GM12878 (cell line): Measurements from ENCODE around the gene HSD17B1. TPM values are rescaled to one million over a fixed set of nuclear protein-coding genes. Genes with fewer than 3 reads are reported as not detected.

ENCODE experiments used
- ATAC-seq: fragments of 200-7000 bp; cut with Tn5 transposase; 3 replicates; pipeline ENCODE4 v1.9.1; 2020; ENCODE audit warnings: mild to moderate bottlenecking, moderate library complexity
- BruUV-seq: library from RNA; stranded (reverse); fragments of 400-500 nt; replicated peaks from 2 replicates; lab custom pipeline; 2021; lab: Mats Ljungman, UMichigan
- CTCF ChIA-PET: fragments of 300-600 bp; sonication (Branson Sonifier 250); formaldehyde crosslinking; extraction: SDS; loops from one replicate; lab custom pipeline; 2021; ENCODE audit warnings: inconsistent platforms; lab: Yijun Ruan, JAX
- POLR2A ChIA-PET: fragments of 350-600 bp; formaldehyde crosslinking; extraction: SDS; loops from one replicate; lab custom pipeline; 2021; ENCODE audit warnings: inconsistent platforms; lab: Charles Lee
- RAD21 ChIA-PET: fragments of 300-600 bp; sonication (Branson Sonifier 250); formaldehyde crosslinking; loops from one replicate; lab custom pipeline; 2023; ENCODE audit warnings: antibody characterized with exemption; ENCODE audit not compliant: unreplicated experiment; lab: Charles Lee
- SMC1A ChIA-PET: fragments of 300-600 bp; sonication (Branson Sonifier 250); formaldehyde crosslinking; loops from one replicate; lab custom pipeline; 2023; ENCODE audit not compliant: unreplicated experiment, uncharacterized antibody; lab: Charles Lee
- DNase-seq: peaks from one replicate; pipeline ENCODE4 v3.0.0-alpha.2; 2011; ENCODE audit warnings: low read depth, low spot score
- FAIRE-seq: peaks from 3 replicates; lab custom pipeline; 2011; peaks lifted over from hg19 to GRCh38; lab: Jason Lieb, UNC
- H2AFZ ChIP-seq: 2 replicates; pipeline ENCODE4 v1.6.0; 2011; ENCODE audit warnings: low read depth, low read length, control low read depth; ENCODE audit not compliant: control insufficient read depth
- H3K27ac ChIP-seq: 2 replicates; pipeline ENCODE4 v1.5.1; 2011; ENCODE audit warnings: control low read depth; ENCODE audit not compliant: control insufficient read depth, insufficient read depth
- H3K27me3 ChIP-seq, 2 experiments: replicated peaks in 1 of 2; 2 replicates each; pipeline versions ENCODE4 v1.6.0 to v1.6.1; 2011; ENCODE audit warnings: low read length in 1 of 2; ENCODE audit not compliant: control insufficient read depth in 2 of 2, insufficient read depth in 2 of 2
- H3K36me3 ChIP-seq, 2 experiments: 2 replicates each; pipeline ENCODE4 v1.5.1; 2011; ENCODE audit warnings: low read length in 1 of 2; ENCODE audit not compliant: control insufficient read depth in 2 of 2, insufficient read depth in 2 of 2
- H3K4me1 ChIP-seq: 2 replicates; pipeline ENCODE4 v1.6.1; 2011; ENCODE audit warnings: mild to moderate bottlenecking, low read length, moderate library complexity, mixed read lengths; ENCODE audit not compliant: control insufficient read depth, insufficient read depth
- H3K4me2 ChIP-seq: 2 replicates; pipeline ENCODE4 v1.6.0; 2011; ENCODE audit warnings: control low read depth; ENCODE audit not compliant: control insufficient read depth, insufficient read depth
- H3K4me3 ChIP-seq: fragments of 200-600 bp; sonication (generic); 2 replicates; pipeline ENCODE4 v1.5.1; 2016
- H3K79me2 ChIP-seq: 2 replicates; pipeline ENCODE4 v1.6.0; 2011; ENCODE audit warnings: low read length; ENCODE audit not compliant: control insufficient read depth, insufficient read depth
- H3K9ac ChIP-seq: 2 replicates; pipeline ENCODE4 v1.8.0; 2011; ENCODE audit warnings: low read length, control low read depth, mixed read lengths; ENCODE audit not compliant: control insufficient read depth, insufficient read depth
- H3K9me3 ChIP-seq: replicated peaks from 3 replicates; pipeline ENCODE4 v1.5.1; 2011; ENCODE audit warnings: mild to moderate bottlenecking, low read length; ENCODE audit not compliant: control insufficient read depth, insufficient read depth
- H4K20me1 ChIP-seq: 2 replicates; pipeline ENCODE4 v1.6.0; 2011; ENCODE audit not compliant: control insufficient read depth, insufficient read depth
- BCL11A ChIP-seq: IDR thresholded peaks from 2 replicates; pipeline ENCODE4 v1.6.1; 2011; ENCODE audit warnings: low read depth, low read length
- BHLHE40 ChIP-seq, 2 experiments: fragments of 450-650 bp in 1 of 2; IDR thresholded peaks; 2 replicates each; pipeline ENCODE4 v1.6.1; 2011 to 2017; ENCODE audit warnings: low read depth in 2 of 2, borderline replicate concordance in 1 of 2, improper control_type of control experiment in 1 of 2, low read length in 1 of 2, mild to moderate bottlenecking in 1 of 2
- CBFB ChIP-seq: IDR thresholded peaks from 2 replicates; pipeline ENCODE4 v1.6.1; 2016; ENCODE audit warnings: antibody characterized with exemption, low read depth
- CHD2 ChIP-seq: IDR thresholded peaks from 2 replicates; pipeline ENCODE4 v1.6.1; 2011; ENCODE audit warnings: low read depth, low read length, improper control_type of control experiment, borderline replicate concordance
- EP300 ChIP-seq, 2 experiments: fragments of 150-350 bp in 1 of 2; IDR thresholded peaks; 2 replicates each; pipeline ENCODE4 v1.6.1; 2011 to 2012; ENCODE audit warnings: low read depth in 2 of 2, low read length in 2 of 2, borderline replicate concordance in 1 of 2, improper control_type of control experiment in 1 of 2, inconsistent platforms in 1 of 2; ENCODE audit not compliant: control insufficient read depth in 1 of 2
- IKZF1 ChIP-seq: fragments of 450-650 bp; conservative IDR thresholded peaks from 2 replicates; pipeline ENCODE4 v1.6.1; 2017; ENCODE audit warnings: antibody characterized with exemption, mild to moderate bottlenecking
- JUNB ChIP-seq: IDR thresholded peaks from 2 replicates; pipeline ENCODE4 v1.6.1; 2016; ENCODE audit warnings: antibody characterized with exemption, mild to moderate bottlenecking
- JUND ChIP-seq: IDR thresholded peaks from 2 replicates; pipeline ENCODE4 v1.6.1; 2012; ENCODE audit warnings: low read depth, mild to moderate bottlenecking, low read length, improper control_type of control experiment, moderate library complexity
- MTA3 ChIP-seq: IDR thresholded peaks from 2 replicates; pipeline ENCODE4 v1.6.1; 2012; ENCODE audit warnings: low read length, inconsistent platforms, borderline replicate concordance
- NRF1 ChIP-seq: conservative IDR thresholded peaks from 2 replicates; pipeline ENCODE4 v1.6.1; 2011; ENCODE audit warnings: mild to moderate bottlenecking, low read depth, low read length, improper control_type of control experiment
- RAD51 ChIP-seq: fragments of 450-650 bp; IDR thresholded peaks from 2 replicates; pipeline ENCODE4 v1.6.1; 2016; ENCODE audit warnings: moderate library complexity, mild to moderate bottlenecking, inconsistent platforms
- RB1 ChIP-seq: fragments of 450-650 bp; formaldehyde crosslinking; IDR thresholded peaks from 2 replicates; pipeline ENCODE4 v1.6.1; 2017; ENCODE audit warnings: mild to moderate bottlenecking, borderline replicate concordance
- RFX5 ChIP-seq: IDR thresholded peaks from 2 replicates; pipeline ENCODE4 v1.6.1; 2011; ENCODE audit warnings: low read depth, low read length, improper control_type of control experiment
- RUNX3 ChIP-seq: IDR thresholded peaks from 2 replicates; pipeline ENCODE4 v1.6.1; 2012; ENCODE audit warnings: low read length, inconsistent platforms
- SMAD1 ChIP-seq: fragments of 450-650 bp; IDR thresholded peaks from 2 replicates; pipeline ENCODE4 v1.6.1; 2018; ENCODE audit warnings: mild to moderate bottlenecking, low read depth; ENCODE audit not compliant: partially characterized antibody
- SMC3 ChIP-seq: IDR thresholded peaks from 2 replicates; pipeline ENCODE4 v1.6.1; 2011; ENCODE audit warnings: low read length, improper control_type of control experiment, borderline replicate concordance
- SP1 ChIP-seq: IDR thresholded peaks from one replicate; pipeline ENCODE4 v1.6.1; 2011; ENCODE audit warnings: low read depth, low read length
- SPI1 ChIP-seq: IDR thresholded peaks from 2 replicates; pipeline ENCODE4 v1.6.1; 2011; ENCODE audit warnings: low read depth, mild to moderate bottlenecking, low read length, moderate library complexity, borderline replicate concordance; ENCODE audit not compliant: insufficient read depth
- YBX1 ChIP-seq: fragments of 450-650 bp; IDR thresholded peaks from 2 replicates; pipeline ENCODE4 v1.6.1; 2016; ENCODE audit warnings: antibody characterized with exemption
- ZNF217 ChIP-seq: fragments of 450-650 bp; IDR thresholded peaks from 2 replicates; pipeline ENCODE4 v1.6.1; 2017; ENCODE audit warnings: antibody characterized with exemption, mild to moderate bottlenecking
- ZNF24 ChIP-seq: fragments of 450-650 bp; IDR thresholded peaks from 2 replicates; pipeline ENCODE4 v1.6.1; 2017; ENCODE audit warnings: antibody characterized with exemption, mild to moderate bottlenecking
- ZSCAN29 ChIP-seq: fragments of 450-650 bp; IDR thresholded peaks from 2 replicates; pipeline ENCODE4 v1.6.1; 2017; ENCODE audit warnings: mild to moderate bottlenecking, moderate library complexity
- WGBS: methylation state at CpG from one replicate; pipeline ENCODE4 v1.1.6; 2016; ENCODE audit warnings: low lambda C conversion rate; ENCODE audit not compliant: insufficient replicate concordance, insufficient coverage; ENCODE audit errors: missing lambda C conversion rate; 5-methylcytosine and 5-hydroxymethylcytosine counted together
- in situ Hi-C: fragments of 300-500 bp; cut with MboI; formaldehyde crosslinking; loops from 9 replicates; pipeline ENCODE4 v1.14.3; 2018; ENCODE audit warnings: mixed read lengths
- intact Hi-C: fragments of 100-400 bp; cut with micrococcal nuclease; formaldehyde crosslinking; loops from one replicate; pipeline ENCODE4 v1.14.2; 2022; ENCODE audit not compliant: unreplicated experiment
- polyA plus RNA-seq, 11 experiments: library from polyadenylated mRNA; depleted of rRNA in 4 of 11; unstranded in 6 of 11; stranded (reverse) in 5 of 11; fragments of >200 nt; fragmentation: Nextera tagmentation in 4 of 11; fragmentation: Illumina TruSeq in 1 of 11; extraction: Ambion mirVana in 4 of 11; extraction: Trizol in 1 of 11; gene quantifications; 1 replicate in 1 of 11; 2 replicates in 10 of 11; pipeline versions ENCODE4 v1.2.1 to v1.2.3, GENCODE V29; 2011 to 2016; ENCODE audit warnings: inconsistent platforms in 2 of 11, missing spikeins in 2 of 11, low read depth in 1 of 11
- total RNA-seq, 4 experiments: library from RNA; depleted of rRNA in 3 of 4; stranded (reverse); fragments of >200 nt in 3 of 4; fragmentation: Illumina TruSeq in 1 of 4; extraction: Trizol in 1 of 4; gene quantifications; 2 replicates each; pipeline versions ENCODE4 v1.2.1 to v1.2.3, GENCODE V29; 2013 to 2021
- TF ChIP-seq, protein P1 (sequence below): fragments of 450-650 bp; IDR thresholded peaks from 2 replicates; pipeline ENCODE4 v1.6.1; 2017; ENCODE audit warnings: mild to moderate bottlenecking, low read depth, inconsistent platforms; ENCODE audit not compliant: poor library complexity, severe bottlenecking

HSD17B1 gene
- total and polyA plus RNA-seq, 10 of the 15 experiments (the other 5 are each of a cell fraction or from before 2014, with no cell fraction given) = 0.15 to 1.1 (median 0.42) TPM

DNA sequence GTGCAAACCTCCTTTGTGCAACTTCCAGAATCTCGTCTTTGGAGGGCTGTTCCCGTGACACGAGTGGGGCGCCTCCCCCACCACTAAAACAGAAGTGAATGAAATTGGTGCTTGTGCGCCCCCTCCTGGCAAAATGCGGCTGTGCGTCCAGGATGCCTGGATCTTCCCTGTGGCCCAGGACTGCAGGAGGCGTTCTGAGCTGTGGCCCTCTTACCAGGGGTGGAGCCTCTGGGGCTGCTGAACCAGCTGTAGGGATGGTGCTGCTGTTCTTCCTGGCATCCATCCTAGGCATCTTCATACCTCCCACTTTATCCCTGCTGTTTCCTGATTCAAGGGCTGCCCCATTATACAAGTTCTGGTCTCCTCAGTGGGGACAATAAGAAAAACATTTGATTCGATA is 35.2 kb upstream of the HSD17B1 start (continued):
- peak; percentile 47; the same call in 1 of the 2 replicates for TF ChIP-seq CHD2
- peak; percentile 15; the same call in 1 of the 2 replicates for TF ChIP-seq ZNF24
- TF ChIP-seq ZSCAN29 = no peak
- peak; percentile 81 for TF ChIP-seq SMC3
- TF ChIP-seq IKZF1 = 0 out of 2 replicates have a peak, but pooled peaks have one; percentile 14
- TF ChIP-seq RB1 = peak; percentile 57; the same call in 1 of the 2 replicates
- no peak for TF ChIP-seq RFX5
- peak; percentile 21 to 40; a peak in 1 of 4 replicates for TF ChIP-seq BHLHE40 (IDR thresholded peaks at IDR 0.05; ENCODE audit: borderline replicate concordance in 1 of 2, low read depth in 2 of 2, low read length in 1 of 2)
- no peak for TF ChIP-seq BCL11A
- TF ChIP-seq SPI1 = peak; percentile 34; the same call in 1 of the 2 replicates
- no peak for TF ChIP-seq JUNB
- peak; percentile 18; the same call in 1 of the 2 replicates for TF ChIP-seq RUNX3

- in situ Hi-C loops (no loop called here), intact Hi-C loops (loop anchor here (5.0 kb wide), 1 partner anchor 111 kb away; no protein-coding TSS in a partner anchor)
- RAD21 ChIA-PET = interaction anchor here (0.6 to 1.3 kb wide), 9 partner anchors 8 to 115 kb away, joined by 3 to 7 read pairs (median 3); no protein-coding TSS in a partner anchor
- Histone ChIP-seq H2AFZ (no peak overlapping the region), H3K27ac (no peak overlapping the region), H3K27me3 (no peaks in the 10 kb centered on the region), H3K79me2 (no peaks in the 10 kb centered on the region), H3K4me3 (no peak overlapping the region), H3K9me3 (no peaks in the 10 kb centered on the region), H3K36me3 (peaks cover 4 to 11% of the 10 kb centered on the region in 2 experiments; a peak in 3 of 4 replicates), H3K4me2 (no peak overlapping the region), H3K9ac (no peak overlapping the region), H4K20me1 (no peaks in the 10 kb centered on the region; the same call in 1 of the 2 replicates), H3K4me1 (no peaks in the 10 kb centered on the region)
- SMC1A ChIA-PET = interaction anchor here (0.5 to 2.9 kb wide), 16 partner anchors 9 to 1837 kb away, joined by 3 to 8 read pairs (median 4); no protein-coding TSS in a partner anchor
- no peak for FAIRE-seq
- POLR2A ChIA-PET = interaction anchor here (0.5 to 0.6 kb wide), 2 partner anchors 94 to 198 kb away, joined by 3 to 4 read pairs; no protein-coding TSS in a partner anchor
- BruUV-seq = TSS peak; percentile 18
- no peak for ATAC-seq
- DNase-seq = no peak
- CTCF ChIA-PET = interaction anchor here (0.6 to 10.4 kb wide), 29 partner anchors 8 to 206 kb away, joined by 3 to 120 read pairs (median 3); no protein-coding TSS in a partner anchor
- 71% methylated on average over 9 of the region's 9 CpGs for WGBS
- TF ChIP-seq SP1 = no peak
- TF ChIP-seq RAD51 = no peak
- no peak for TF ChIP-seq YBX1
- no peak for TF ChIP-seq EP300 (IDR thresholded peaks at IDR 0.05; ENCODE audit: borderline replicate concordance in 1 of 2, control insufficient read depth in 1 of 2, low read depth in 2 of 2, low read length in 2 of 2)
- TF ChIP-seq CBFB = no peak
- TF ChIP-seq NRF1 = no peak
- no peak for TF ChIP-seq JUND
- TF ChIP-seq MTA3 = no peak
- TF ChIP-seq ZSCAN29 = no peak
- TF ChIP-seq, protein P1, sequence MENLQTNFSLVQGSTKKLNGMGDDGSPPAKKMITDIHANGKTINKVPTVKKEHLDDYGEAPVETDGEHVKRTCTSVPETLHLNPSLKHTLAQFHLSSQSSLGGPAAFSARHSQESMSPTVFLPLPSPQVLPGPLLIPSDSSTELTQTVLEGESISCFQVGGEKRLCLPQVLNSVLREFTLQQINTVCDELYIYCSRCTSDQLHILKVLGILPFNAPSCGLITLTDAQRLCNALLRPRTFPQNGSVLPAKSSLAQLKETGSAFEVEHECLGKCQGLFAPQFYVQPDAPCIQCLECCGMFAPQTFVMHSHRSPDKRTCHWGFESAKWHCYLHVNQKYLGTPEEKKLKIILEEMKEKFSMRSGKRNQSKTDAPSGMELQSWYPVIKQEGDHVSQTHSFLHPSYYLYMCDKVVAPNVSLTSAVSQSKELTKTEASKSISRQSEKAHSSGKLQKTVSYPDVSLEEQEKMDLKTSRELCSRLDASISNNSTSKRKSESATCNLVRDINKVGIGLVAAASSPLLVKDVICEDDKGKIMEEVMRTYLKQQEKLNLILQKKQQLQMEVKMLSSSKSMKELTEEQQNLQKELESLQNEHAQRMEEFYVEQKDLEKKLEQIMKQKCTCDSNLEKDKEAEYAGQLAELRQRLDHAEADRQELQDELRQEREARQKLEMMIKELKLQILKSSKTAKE = no peak
- TF ChIP-seq ZNF217 = no peak
- no peak for TF ChIP-seq SMAD1
Measured at GRCh38 chr17:42518046-42518754, 34.5 kb upstream of the HSD17B1 start.
